Skeletal muscle tissue (tissue), 4 donors: ENCODE data around the gene IL17RE. TPM values are rescaled to one million over a fixed set of nuclear protein-coding genes. Genes with fewer than 3 reads are reported as not detected.
"Not testable (repeated sequence)": the region's sequence is repeated elsewhere in the genome, so short reads cannot be mapped to it uniquely, and the experiment has no call there.

Experiments used
- H3K27ac ChIP-seq: one replicate; pipeline ENCODE4 v1.7.0; 2013; ENCODE audit warnings: mild to moderate bottlenecking, low read depth, low read length, inconsistent platforms
- H3K27me3 ChIP-seq, 3 donors: one replicate each; pipeline ENCODE4 v1.7.0; 2013; ENCODE audit warnings: low read length in 3 of 3; ENCODE audit not compliant: control insufficient read depth in 3 of 3, insufficient read depth in 3 of 3
- H3K36me3 ChIP-seq, 3 donors: one replicate each; pipeline ENCODE4 v1.7.0; 2013; ENCODE audit warnings: low read length in 3 of 3; ENCODE audit not compliant: control insufficient read depth in 3 of 3, insufficient read depth in 3 of 3
- H3K4me1 ChIP-seq, 3 donors: one replicate each; pipeline ENCODE4 v1.7.0; 2013; ENCODE audit warnings: low read length in 3 of 3, mild to moderate bottlenecking in 3 of 3; ENCODE audit not compliant: control insufficient read depth in 3 of 3, insufficient read depth in 3 of 3
- H3K4me3 ChIP-seq, 3 donors: one replicate each; pipeline ENCODE4 v1.7.0; 2013; ENCODE audit warnings: low read length in 3 of 3
- H3K9ac ChIP-seq, 3 donors: one replicate each; pipeline ENCODE4 v1.7.0; 2013; ENCODE audit warnings: low read length in 3 of 3, mild to moderate bottlenecking in 3 of 3, moderate library complexity in 2 of 3, low read depth in 1 of 3
- H3K9me3 ChIP-seq, 3 donors: one replicate each; pipeline ENCODE4 v1.7.0; 2013; ENCODE audit warnings: low read length in 3 of 3; ENCODE audit not compliant: control insufficient read depth in 3 of 3
- total RNA-seq: library from RNA; depleted of rRNA; stranded (reverse); fragments of >200 nt; gene quantifications from one replicate; pipeline ENCODE4 v1.2.3, GENCODE V29; 2014
- donor health status: Osteomylitis.

The IL17RE gene
- total RNA-seq, 1 donor from 2014 or later, result not detected

DNA sequence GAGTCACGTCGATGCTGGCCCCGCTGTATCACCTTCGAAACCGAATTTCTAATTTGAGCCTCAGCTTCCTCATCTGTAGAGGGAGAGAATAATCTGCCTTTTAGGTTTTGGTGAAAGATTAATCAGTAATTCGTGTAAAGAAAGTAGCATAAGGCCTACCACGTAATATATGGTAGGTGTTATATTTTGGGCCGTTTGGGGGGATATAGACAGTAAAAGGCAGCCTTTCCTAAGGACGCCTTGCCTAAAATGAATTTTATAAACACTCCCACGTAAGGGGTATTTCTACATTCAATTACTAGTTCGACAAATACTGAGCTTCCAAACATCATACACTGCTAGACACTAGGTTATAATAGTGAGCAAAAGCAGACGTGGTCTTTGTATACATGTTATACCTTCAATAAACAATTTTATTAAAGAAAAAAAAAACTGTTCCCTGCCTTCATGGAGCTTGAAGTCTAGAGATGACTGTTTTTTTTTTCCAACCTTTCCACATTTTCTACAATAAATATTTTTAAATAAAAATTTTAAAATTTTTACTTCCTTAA is 11.5 kb upstream of the IL17RE start:
- Histone ChIP-seq H3K4me3 (peak overlapping the region; percentile 78 to 96 (median 93)), H3K36me3 (peaks cover 6 to 17% (median 8%) of the 10 kb centered on the region in 3 donors), H3K4me1 (peaks cover 3 to 7% (median 3%) of the 10 kb centered on the region in 3 donors), H3K27ac (peak overlapping the region; percentile 90), H3K9me3 (no peaks in the 10 kb centered on the region), H3K27me3 (no peaks in the 10 kb centered on the region), H3K9ac (peak overlapping the region; percentile 91 to 100 (median 99))

DNA sequence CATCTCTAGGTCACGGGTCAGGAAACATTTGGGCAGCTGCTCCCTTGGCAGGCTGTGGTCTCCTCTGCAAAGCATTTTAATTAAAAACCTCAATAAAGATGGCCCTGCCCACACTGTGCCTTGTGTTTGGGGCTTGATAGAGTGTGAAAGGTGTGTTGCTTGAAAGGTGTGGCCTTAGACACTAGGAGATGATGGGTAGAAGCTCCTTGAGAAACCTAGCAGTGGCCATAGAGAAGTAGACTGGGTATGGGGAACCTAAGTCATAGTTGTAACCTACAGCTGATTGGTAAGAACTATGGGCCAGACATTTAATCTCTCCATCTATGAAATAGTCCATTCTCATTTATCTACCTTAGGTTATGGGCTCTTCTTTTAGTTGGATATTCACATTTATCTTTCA is 8.9 kb upstream of the IL17RE start:
- Histone ChIP-seq H3K27me3 (no peaks in the 10 kb centered on the region), H3K9ac (no peak overlapping the region), H3K36me3 (peaks cover 6 to 17% (median 8%) of the 10 kb centered on the region in 3 donors), H3K4me3 (no peak overlapping the region), H3K27ac (no peak overlapping the region), H3K4me1 (peaks cover 3 to 16% (median 3%) of the 10 kb centered on the region in 3 donors), H3K9me3 (no peaks in the 10 kb centered on the region)

DNA sequence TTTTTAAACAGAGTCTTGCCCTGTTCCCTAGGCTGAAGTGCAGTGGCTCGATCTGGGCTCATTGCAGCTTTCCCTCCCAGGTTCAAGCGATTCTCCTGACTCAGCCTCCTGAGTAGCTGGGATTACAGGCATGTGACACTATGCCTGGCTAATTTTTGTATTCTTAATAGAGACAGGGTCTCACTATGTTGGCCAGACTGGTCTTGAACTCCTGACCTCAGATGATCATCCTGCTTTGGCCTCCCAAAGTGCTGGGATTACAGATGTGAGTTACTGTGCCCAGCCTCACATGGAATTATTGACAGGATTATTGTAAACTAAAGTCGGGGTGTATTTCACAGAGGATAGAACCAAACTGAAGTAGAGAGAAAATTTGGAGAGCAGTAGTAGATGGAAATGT is 6.9 kb upstream of the IL17RE start:
- H3K36me3 ChIP-seq, result peaks cover 6 to 17% (median 8%) of the 10 kb centered on the region in 3 donors
- H3K4me3 ChIP-seq, H3K27me3 ChIP-seq, H3K27ac ChIP-seq, H3K9me3 ChIP-seq, H3K9ac ChIP-seq: not testable (repeated sequence)
- peaks cover 3 to 16% (median 3%) of the 10 kb centered on the region in 3 donors for H3K4me1 ChIP-seq

DNA sequence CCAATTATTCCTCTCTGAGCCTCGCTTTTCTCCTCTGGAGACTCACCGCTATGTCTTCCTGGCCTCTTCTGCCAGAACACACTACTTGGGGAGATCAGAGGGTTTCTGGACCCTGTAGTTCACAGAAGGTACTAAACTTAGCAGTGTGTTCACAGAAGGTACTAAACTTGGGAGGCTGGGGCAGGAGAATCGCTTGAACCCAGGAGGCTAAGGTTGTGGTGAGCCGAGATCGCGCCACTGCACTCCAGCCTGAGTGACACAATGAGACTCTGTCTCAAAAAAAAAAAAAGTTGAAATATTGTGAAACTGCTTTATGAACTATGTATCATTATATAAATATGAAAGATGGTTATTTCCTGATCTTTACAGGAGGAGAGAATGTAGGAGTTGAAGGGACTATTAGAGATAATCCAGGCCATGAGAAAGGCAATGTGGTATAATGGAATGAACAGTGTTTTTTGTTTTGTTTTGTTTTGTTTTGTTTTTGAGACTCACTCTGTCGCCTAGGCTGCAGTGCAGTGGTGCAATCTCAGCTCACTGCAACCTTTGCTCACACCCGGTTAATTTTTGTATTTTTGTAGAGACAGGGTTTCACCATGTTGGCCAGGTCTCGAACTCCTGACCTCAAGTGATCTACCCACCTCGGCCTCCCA is 5.8 kb upstream of the IL17RE start:
- not testable (repeated sequence) for H3K4me3 ChIP-seq, H3K9me3 ChIP-seq, H3K27ac ChIP-seq, H3K27me3 ChIP-seq, H3K9ac ChIP-seq
- Histone ChIP-seq H3K4me1 (peaks cover 0 to 16% (median 0%) of the 10 kb centered on the region in 3 donors), H3K36me3 (peaks cover 6 to 17% (median 8%) of the 10 kb centered on the region in 3 donors)

DNA sequence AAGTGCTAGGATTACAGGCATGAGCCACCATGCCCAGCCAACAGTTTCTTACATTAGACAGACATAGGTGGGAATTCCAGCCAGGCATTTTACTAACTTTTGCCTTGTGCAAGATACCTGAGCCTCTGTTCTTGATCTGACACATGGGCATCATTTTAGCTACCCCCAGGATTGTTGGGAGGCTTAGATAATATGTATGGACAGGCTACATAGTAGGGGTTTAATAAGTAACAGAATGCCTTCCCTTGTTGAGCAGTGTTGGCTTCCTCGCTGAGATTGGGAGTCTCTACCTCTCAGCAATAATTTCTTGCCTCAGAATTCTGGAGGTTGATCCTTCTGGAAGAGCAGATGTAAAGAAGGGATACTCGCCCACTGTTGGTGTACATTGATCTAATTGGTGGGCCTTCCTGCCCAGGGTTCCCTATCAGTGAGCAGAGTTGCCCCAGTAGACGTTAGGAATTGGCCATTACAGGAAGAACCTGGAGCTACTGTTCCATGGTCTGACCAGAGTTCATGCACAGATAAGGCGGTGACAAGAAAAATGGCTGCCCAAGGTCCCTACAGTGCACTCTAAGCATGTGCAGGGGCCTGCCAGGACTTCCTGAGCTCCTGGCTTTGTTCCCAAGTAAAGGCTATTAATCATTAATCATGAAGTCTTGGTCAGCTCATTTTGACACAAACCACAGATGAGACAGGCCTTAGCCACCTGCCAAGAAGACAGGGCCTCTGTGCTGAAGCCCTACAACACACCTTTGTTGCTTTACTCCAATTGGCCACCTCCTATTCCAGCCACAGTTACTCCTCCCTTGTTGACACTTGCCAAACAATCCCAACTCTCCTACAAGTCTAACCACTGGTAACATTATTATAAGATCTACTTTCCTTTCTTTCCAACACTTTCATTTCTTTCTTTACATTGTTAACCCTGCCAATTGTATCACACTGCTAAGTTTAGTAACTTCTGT is 5.0 kb upstream of the IL17RE start:
- Histone ChIP-seq H3K36me3 (peaks cover 6 to 16% (median 6%) of the 10 kb centered on the region in 3 donors), H3K9ac (no peak overlapping the region), H3K4me1 (peaks cover 0 to 14% (median 0%) of the 10 kb centered on the region in 3 donors), H3K27ac (no peak overlapping the region), H3K9me3 (no peaks in the 10 kb centered on the region), H3K4me3 (no peak overlapping the region), H3K27me3 (no peaks in the 10 kb centered on the region)

DNA sequence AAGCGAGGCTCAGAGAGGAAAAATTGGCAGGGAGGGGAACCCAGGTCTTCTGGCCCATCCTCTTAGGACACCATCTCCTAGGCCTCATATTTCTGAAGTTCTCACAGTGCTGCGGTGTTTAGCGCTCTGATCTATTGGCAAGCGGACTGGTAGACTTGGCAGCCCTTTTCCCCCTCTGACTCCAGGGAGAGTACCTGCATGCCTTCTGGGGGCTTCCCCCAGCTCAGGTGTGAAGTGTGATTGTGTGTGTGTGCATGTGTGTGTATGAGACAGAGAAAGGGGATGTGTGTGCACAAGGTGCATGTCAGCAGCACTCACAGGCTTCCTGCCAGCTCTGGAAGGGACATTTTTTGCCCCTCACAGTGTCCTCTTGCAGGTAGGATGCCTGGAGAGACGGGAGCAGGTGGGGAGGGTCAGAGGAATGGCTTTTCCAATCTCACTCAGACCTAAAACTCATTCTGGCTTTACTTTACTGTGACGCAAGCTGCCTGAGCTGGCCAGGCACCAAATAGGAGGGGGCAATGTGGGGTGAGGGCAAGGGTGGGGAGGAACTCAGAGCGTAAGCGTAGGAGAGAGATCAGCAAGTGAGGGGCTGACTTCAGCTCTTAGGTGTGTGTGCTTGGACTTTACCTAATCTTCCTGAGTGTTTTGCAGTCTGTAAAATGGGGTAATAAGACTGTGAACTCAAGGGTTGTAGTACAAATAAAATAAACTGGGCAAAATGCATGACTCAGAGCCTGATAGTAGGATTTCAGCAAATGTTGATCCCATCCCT is 4.0 kb upstream of the IL17RE start:
- Histone ChIP-seq H3K36me3 (peaks cover 0 to 6% (median 0%) of the 10 kb centered on the region in 3 donors), H3K9ac (no peak overlapping the region), H3K4me3 (no peak overlapping the region), H3K27me3 (no peaks in the 10 kb centered on the region), H3K27ac (no peak overlapping the region), H3K4me1 (peaks cover 0 to 14% (median 2%) of the 10 kb centered on the region in 3 donors), H3K9me3 (no peaks in the 10 kb centered on the region)

DNA sequence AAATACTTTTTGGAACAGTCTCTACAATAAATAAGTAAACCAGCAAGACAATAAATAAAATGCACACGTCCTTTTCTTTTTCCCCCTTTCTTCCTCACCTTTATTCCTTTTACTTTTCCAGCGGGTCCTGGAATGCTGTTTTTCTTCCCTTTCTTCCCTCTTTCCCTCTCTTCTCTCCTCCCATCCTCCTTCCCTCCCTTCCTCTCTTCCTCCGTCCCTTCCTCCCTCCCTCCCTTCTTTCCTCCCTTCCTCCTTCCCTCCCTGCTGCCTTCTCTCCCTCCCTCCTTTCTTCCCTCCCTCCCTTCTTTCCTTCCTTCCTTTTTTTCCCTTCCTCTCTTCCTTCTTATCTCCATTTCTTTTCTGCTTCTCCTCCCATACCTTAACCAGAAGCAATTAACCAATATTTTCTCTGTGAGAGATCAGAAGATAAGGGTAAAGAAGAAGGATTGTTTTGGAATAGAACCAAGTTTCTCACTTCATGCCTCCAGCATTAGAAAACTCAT is 3.3 kb upstream of the IL17RE start:
- no peak overlapping the region for H3K4me3 ChIP-seq
- H3K36me3 ChIP-seq, result peaks cover 0 to 3% (median 0%) of the 10 kb centered on the region in 3 donors
- no peaks in the 10 kb centered on the region for H3K27me3 ChIP-seq
- H3K9ac ChIP-seq, result no peak overlapping the region
- H3K27ac ChIP-seq, result no peak overlapping the region
- H3K9me3 ChIP-seq, result no peaks in the 10 kb centered on the region
- H3K4me1 ChIP-seq, result peaks cover 0 to 14% (median 2%) of the 10 kb centered on the region in 3 donors

DNA sequence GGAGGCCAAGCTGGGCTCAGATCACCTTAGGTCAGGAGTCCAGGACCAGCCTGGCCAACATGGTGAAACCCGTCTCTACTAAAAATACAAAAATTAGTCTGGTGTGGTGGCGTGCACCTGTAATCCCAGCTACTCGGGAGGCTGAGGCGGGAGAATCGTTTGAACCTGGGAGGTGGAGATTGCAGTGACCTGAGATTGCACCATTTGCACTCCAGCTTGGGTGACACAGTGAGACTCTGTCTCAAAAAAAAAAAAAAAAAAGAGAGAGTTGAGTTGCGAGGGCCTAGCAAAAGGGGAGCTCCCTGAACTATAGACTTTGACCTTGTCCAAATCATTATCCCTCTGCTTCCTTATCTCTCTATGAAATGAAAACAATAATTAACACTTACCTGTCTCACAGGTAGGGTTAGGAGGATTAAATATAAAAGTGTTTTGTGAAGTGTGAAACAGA is 1.7 kb upstream of the IL17RE start:
- H3K9ac ChIP-seq, H3K9me3 ChIP-seq, H3K36me3 ChIP-seq, H3K27me3 ChIP-seq, H3K27ac ChIP-seq, H3K4me3 ChIP-seq: not testable (repeated sequence)
- peaks cover 0 to 14% (median 2%) of the 10 kb centered on the region in 3 donors for H3K4me1 ChIP-seq

DNA sequence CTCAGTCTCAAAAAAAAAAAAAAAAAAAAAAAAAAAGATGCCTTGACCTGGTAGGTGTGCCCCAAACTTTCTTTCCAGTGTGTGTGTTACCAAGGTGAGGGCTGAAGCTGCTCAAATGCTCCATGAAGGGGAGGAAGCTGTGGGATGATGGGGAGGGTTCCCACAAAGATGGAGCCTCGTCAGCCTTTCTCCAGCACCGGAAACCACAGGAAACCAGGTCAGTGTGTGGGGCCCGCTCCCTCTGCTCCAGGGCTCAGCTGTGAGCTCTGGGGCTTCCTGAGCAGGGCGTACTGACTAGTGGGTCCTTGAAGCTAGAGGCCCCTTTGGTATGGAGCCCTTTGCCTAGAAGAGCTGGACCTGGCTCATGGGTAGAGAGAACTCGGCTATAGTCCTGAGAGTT is 681 bp upstream of the IL17RE start:
- Histone ChIP-seq H3K4me1 (peaks cover 0 to 14% (median 2%) of the 10 kb centered on the region in 3 donors), H3K36me3 (no peaks in the 10 kb centered on the region), H3K27me3 (no peaks in the 10 kb centered on the region), H3K9me3 (no peaks in the 10 kb centered on the region), H3K4me3 (no peak overlapping the region), H3K9ac (no peak overlapping the region), H3K27ac (no peak overlapping the region)
